H1 (cell line): ENCODE measurements around the gene TCF7L2.

Experiments used
- EZH2 ChIP-seq: fragments of 200-600 bp; sonication (generic); IDR thresholded peaks from 2 replicates; pipeline ENCODE4 v1.7.1; 2012; ENCODE audit warnings: low read depth, mild to moderate bottlenecking, moderate library complexity, low read length, inconsistent platforms; ENCODE audit not compliant: severe bottlenecking
- SRF ChIP-seq: IDR thresholded peaks from 2 replicates; pipeline ENCODE4 v1.6.1; 2011; ENCODE audit warnings: mild to moderate bottlenecking, low read depth, low read length, moderate library complexity

GRCh38 chr10:113104047-113104446 lies 154.0 kb downstream of the TCF7L2 start:
- TF ChIP-seq EZH2 (no peak), SRF (no peak)
